GM19351 (cell line): ENCODE results near the gene NAA80.
"Not testable (repeated sequence)": the region's sequence is repeated elsewhere in the genome, so short reads cannot be mapped to it uniquely, and the experiment has no call there.

Experiments
- ATAC-seq: cut with Tn5 transposase; IDR thresholded peaks from one replicate; pipeline ENCODE4 v1.9.1; 2021; ENCODE audit warnings: mild to moderate bottlenecking, moderate library complexity; ENCODE audit not compliant: unreplicated experiment

NAA80 gene

GRCh38 chr3:50293079-50293801 is 6.0 kb downstream of the NAA80 start:
- no peak for ATAC-seq

GRCh38 chr3:50292159-50293078 is 6.8 kb downstream of the NAA80 start, which contains the start of gene IFRD2:
IFRD2 (minus strand) TSS chr3:50292429; CDS start chr3:50292274, 155 bp downstream.
- peak; percentile 96 for ATAC-seq

GRCh38 chr3:50290161-50290641 is 9.0 kb downstream of the NAA80 start:
- no peak for ATAC-seq

GRCh38 chr3:50289130-50289529 is 10.1 kb downstream of the NAA80 start:
- no peak for ATAC-seq

- no peak for ATAC-seq
These were observed 10.7 kb downstream of the NAA80 start for GRCh38 chr3:50288387-50289007.

GRCh38 chr3:50287262-50287661 is 11.9 kb downstream of the NAA80 start:
- no peak for ATAC-seq

- ATAC-seq: no peak
These were observed 12.6 kb downstream of the NAA80 start for GRCh38 chr3:50286322-50287227.

GRCh38 chr3:50284121-50284520 is 15.1 kb downstream of the NAA80 start:
- ATAC-seq: not testable (repeated sequence)

- no peak for ATAC-seq
These were observed 19.8 kb downstream of the NAA80 start for GRCh38 chr3:50279255-50280016.

GRCh38 chr3:50278880-50279224 is 20.4 kb downstream of the NAA80 start, which contains the start of gene LSMEM2:
LSMEM2 (plus strand) TSS chr3:50279087; CDS start chr3:50279114, 27 bp downstream.
- ATAC-seq: no peak

- ATAC-seq: no peak
These were observed 20.9 kb downstream of the NAA80 start for GRCh38 chr3:50278123-50278879.

GRCh38 chr3:50276762-50277101 is 22.5 kb downstream of the NAA80 start:
- ATAC-seq: no peak

GRCh38 chr3:50275996-50276761 is 23.0 kb downstream of the NAA80 start:
- no peak for ATAC-seq

GRCh38 chr3:50275141-50275995 is 23.8 kb downstream of the NAA80 start:
- no peak for ATAC-seq

GRCh38 chr3:50274371-50275104 is 24.7 kb downstream of the NAA80 start:
- no peak for ATAC-seq

- no peak for ATAC-seq
These were observed 25.5 kb downstream of the NAA80 start for GRCh38 chr3:50273689-50274065.
